BJ (cell line): Measurements from ENCODE around the gene DDRGK1. TPM values are rescaled to one million over a fixed set of nuclear protein-coding genes. Genes with fewer than 3 reads are reported as not detected.

Experiments
- CTCF ChIA-PET: fragments of 350-600 bp; formaldehyde crosslinking; extraction: SDS; loops from one replicate; lab custom pipeline; 2021; ENCODE audit warnings: antibody characterized with exemption, inconsistent platforms; lab: Yijun Ruan, JAX
- POLR2A ChIA-PET: fragments of 300-600 bp; sonication (Branson Sonifier 250); formaldehyde crosslinking; extraction: SDS; loops from one replicate; lab custom pipeline; 2021; ENCODE audit warnings: antibody characterized with exemption; lab: Charles Lee
- DNase-seq: peaks from one replicate; pipeline ENCODE4 v3.0.0-alpha.2; 2011; ENCODE audit warnings: low read depth
- H3K27me3 ChIP-seq: 2 replicates; pipeline ENCODE4 v1.6.0; 2011; ENCODE audit warnings: low read length; ENCODE audit not compliant: control insufficient read depth, insufficient read depth
- H3K36me3 ChIP-seq: 2 replicates; pipeline ENCODE4 v1.5.1; 2011; ENCODE audit warnings: low read length; ENCODE audit not compliant: control insufficient read depth, insufficient read depth
- H3K4me3 ChIP-seq: 2 replicates; pipeline ENCODE4 v1.5.1; 2011; ENCODE audit warnings: low read depth, mild to moderate bottlenecking, control low read depth, low read length
- CTCF ChIP-seq: IDR thresholded peaks from 2 replicates; pipeline ENCODE4 v1.5.1; 2011; ENCODE audit warnings: low read depth, mild to moderate bottlenecking, control low read depth, inconsistent platforms, low read length, moderate library complexity; ENCODE audit not compliant: insufficient read depth
- polyA plus RNA-seq: library from polyadenylated mRNA; depleted of rRNA; stranded (reverse); fragments of >200 nt; gene quantifications from 2 replicates; pipeline ENCODE4 v1.2.3, GENCODE V29; 2011

DDRGK1 gene
- polyA plus RNA-seq, 1 experiment: 34.9 TPM

GRCh38 chr20:3239867-3240775, 35.6 kb upstream of the DDRGK1 start:
- no peak for DNase-seq
- TF ChIP-seq CTCF: no peak
- ChIA-PET CTCF (interaction anchor here (0.6 to 3.3 kb wide), 4 partner anchors 8 to 187 kb away, joined by 3 to 19 read pairs (median 6); no protein-coding TSS in a partner anchor), POLR2A (no interaction called here)
- H3K4me3 ChIP-seq: peak overlapping the region; percentile 62
- no peaks in the 10 kb centered on the region for H3K36me3 ChIP-seq
- peaks cover 4% of the 10 kb centered on the region for H3K27me3 ChIP-seq

- peak; percentile 23 for DNase-seq
- Histone ChIP-seq H3K36me3 (no peaks in the 10 kb centered on the region), H3K27me3 (peaks cover 4% of the 10 kb centered on the region), H3K4me3 (peak within 1 kb of the TSS; percentile 62)
- CTCF ChIA-PET: interaction anchor here (1.2 to 3.3 kb wide), 4 partner anchors 9 to 186 kb away, joined by 3 to 19 read pairs (median 6); no protein-coding TSS in a partner anchor
- POLR2A ChIA-PET: interaction anchor here (0.6 kb wide), 1 partner anchor 7 kb away, joined by 6 read pairs; no protein-coding TSS in a partner anchor
- TF ChIP-seq CTCF: no peak
Measured at GRCh38 chr20:3239026-3239866, 34.8 kb upstream of the DDRGK1 start, which contains the start of gene SLC4A11. Gene SLC4A11 (minus strand): TSS chr20:3239190. CDS start chr20:3239137, 53 bp downstream.

- ChIA-PET POLR2A (interaction anchor here (0.6 kb wide), 1 partner anchor 8 kb away, joined by 6 read pairs; no protein-coding TSS in a partner anchor), CTCF (interaction anchor here (1.2 to 3.3 kb wide), 3 partner anchors 10 to 91 kb away, joined by 3 to 19 read pairs (median 10); no protein-coding TSS in a partner anchor)
- Histone ChIP-seq H3K27me3 (peaks cover 4% of the 10 kb centered on the region), H3K4me3 (peak overlapping the region; percentile 62), H3K36me3 (no peaks in the 10 kb centered on the region)
- no peak for DNase-seq
- TF ChIP-seq CTCF: no peak
Measured at GRCh38 chr20:3238616-3239025, 34.1 kb upstream of the DDRGK1 start.

DNA sequence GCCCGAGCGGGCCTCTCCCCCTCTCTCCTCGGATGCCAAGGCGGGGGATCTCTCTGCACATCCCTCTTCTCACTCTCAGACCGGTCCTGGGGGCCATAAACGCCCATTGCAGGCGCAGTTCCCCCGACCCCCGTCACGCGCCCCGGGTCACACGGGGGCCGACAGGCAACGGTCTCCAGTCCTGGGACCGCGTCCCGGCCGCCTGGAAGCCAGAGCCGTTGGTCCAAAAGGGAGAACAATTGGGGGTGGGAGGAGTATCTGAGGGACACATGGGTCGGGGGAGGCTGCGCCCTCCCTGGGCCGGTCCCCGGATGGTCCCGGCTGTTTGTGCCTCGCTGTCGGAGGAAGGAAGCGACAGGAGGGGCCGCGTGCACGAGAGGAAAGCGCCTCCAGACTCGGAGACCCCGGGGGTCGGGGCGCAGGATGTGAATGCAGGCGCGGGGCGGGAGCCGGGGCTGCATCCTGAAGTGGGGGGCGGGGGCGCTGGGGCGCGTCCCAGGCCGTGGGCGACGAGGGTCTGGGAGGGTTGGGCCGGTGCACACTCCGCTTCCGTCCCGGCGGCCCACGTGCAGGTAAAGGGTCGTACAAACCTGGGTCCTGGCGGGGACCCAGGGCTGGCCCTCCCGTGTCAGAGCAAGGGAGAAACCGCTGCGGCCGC, 33.6 kb upstream of the DDRGK1 start:
- DNase-seq: no peak
- ChIA-PET POLR2A (no interaction called here), CTCF (interaction anchor here (1.2 to 3.3 kb wide), 3 partner anchors 10 to 92 kb away, joined by 3 to 19 read pairs (median 10); no protein-coding TSS in a partner anchor)
- Histone ChIP-seq H3K27me3 (peaks cover 4% of the 10 kb centered on the region), H3K36me3 (no peaks in the 10 kb centered on the region), H3K4me3 (peak overlapping the region; percentile 62)
- no peak for TF ChIP-seq CTCF
